Neural cell (in vitro differentiated cells): ENCODE results near the gene INPP4B. TPM values are rescaled to one million over a fixed set of nuclear protein-coding genes. Genes with fewer than 3 reads are reported as not detected.

Source experiments
- H2AFZ ChIP-seq: fragments of 200-600, 300-800 bp; sonication (generic), shearing (Covaris generic); 2 replicates; pipeline ENCODE4 v1.6.0; 2014; ENCODE audit warnings: low read depth, mild to moderate bottlenecking, antibody characterized with exemption, low read length, moderate library complexity
- H3F3A ChIP-seq: fragments of 200-600 bp; shearing (Covaris generic); 2 replicates; pipeline ENCODE4 v1.6.1; 2016; ENCODE audit warnings: mild to moderate bottlenecking, moderate library complexity, mixed read lengths, antibody characterized with exemption, low read length; ENCODE audit not compliant: insufficient read depth, poor library complexity, severe bottlenecking
- H3K27ac ChIP-seq: fragments of 200-600, 300-800 bp; sonication (generic), shearing (Covaris generic); 2 replicates; pipeline ENCODE4 v1.5.1; 2014; ENCODE audit warnings: mild to moderate bottlenecking, low read length, moderate library complexity
- H3K27me3 ChIP-seq: fragments of 300-800, 200-600 bp; sonication (generic), shearing (Covaris generic); 2 replicates; pipeline ENCODE4 v1.6.0; 2014; ENCODE audit warnings: mild to moderate bottlenecking, low read depth, low read length, moderate library complexity; ENCODE audit not compliant: insufficient read depth
- H3K36me3 ChIP-seq: fragments of 300-800, 200-600 bp; sonication (generic), shearing (Covaris generic); 2 replicates; pipeline ENCODE4 v1.5.1; 2014; ENCODE audit warnings: mild to moderate bottlenecking, antibody characterized with exemption, low read length, moderate library complexity; ENCODE audit not compliant: insufficient read depth
- H3K4me2 ChIP-seq: fragments of 300-800, 200-600 bp; sonication (generic), shearing (Covaris generic); 2 replicates; pipeline ENCODE4 v1.6.0; 2014; ENCODE audit warnings: mild to moderate bottlenecking, low read length
- H3K4me3 ChIP-seq: fragments of 300-800, 200-600 bp; sonication (generic), shearing (Covaris generic); 2 replicates; pipeline ENCODE4 v1.5.1; 2014; ENCODE audit warnings: mild to moderate bottlenecking, low read length, moderate library complexity
- H3K79me2 ChIP-seq: fragments of 200-600 bp; shearing (Covaris generic); replicated peaks from 2 replicates; pipeline ENCODE4 v1.6.0; 2014; ENCODE audit warnings: mild to moderate bottlenecking, low read length, moderate library complexity; ENCODE audit not compliant: insufficient read depth
- H3K9ac ChIP-seq: fragments of 300-800, 200-600 bp; sonication (generic), shearing (Covaris generic); 2 replicates; pipeline ENCODE4 v1.6.1; 2016; ENCODE audit warnings: mild to moderate bottlenecking, low read length, mixed read lengths
- H3K9me2 ChIP-seq: fragments of 200-600 bp; shearing (Covaris generic); 2 replicates; pipeline ENCODE4 v1.6.1; 2016; ENCODE audit warnings: mild to moderate bottlenecking, low read length, mixed read lengths; ENCODE audit not compliant: insufficient read depth
- H3K9me3 ChIP-seq: fragments of 200-600, 300-800 bp; sonication (generic), shearing (Covaris generic); 2 replicates; pipeline ENCODE4 v1.6.1; 2016; ENCODE audit warnings: mild to moderate bottlenecking, mixed run types, low read length, moderate library complexity, mixed read lengths
- H4K20me1 ChIP-seq: fragments of 200-600 bp; shearing (Covaris generic); 2 replicates; pipeline ENCODE4 v1.6.1; 2016; ENCODE audit warnings: mild to moderate bottlenecking, mixed run types; ENCODE audit not compliant: insufficient read depth
- EP300 ChIP-seq: fragments of 450-650 bp; conservative IDR thresholded peaks from 2 replicates; pipeline ENCODE4 v1.6.1; 2014; ENCODE audit warnings: antibody characterized with exemption, mild to moderate bottlenecking, moderate library complexity; ENCODE audit not compliant: poor library complexity, severe bottlenecking
- EZH2 ChIP-seq: fragments of 200-600, 300-800 bp; shearing (Covaris generic), sonication (generic); IDR thresholded peaks from 2 replicates; pipeline ENCODE4 v1.6.1; 2014; ENCODE audit warnings: antibody characterized with exemption, low read length, borderline replicate concordance, mild to moderate bottlenecking; ENCODE audit not compliant: insufficient read depth, poor library complexity, severe bottlenecking
- MXI1 ChIP-seq: fragments of 450-650 bp; conservative IDR thresholded peaks from 2 replicates; pipeline ENCODE4 v1.6.1; 2014; ENCODE audit warnings: antibody characterized with exemption, mild to moderate bottlenecking; ENCODE audit not compliant: poor library complexity, severe bottlenecking
- POLR2AphosphoS5 ChIP-seq: IDR thresholded peaks from 2 replicates; pipeline ENCODE4 v1.6.1; 2012
- RAD21 ChIP-seq: fragments of 450-650 bp; conservative IDR thresholded peaks from 2 replicates; pipeline ENCODE4 v1.6.1; 2014; ENCODE audit warnings: antibody characterized with exemption, mild to moderate bottlenecking, moderate library complexity
- SMC3 ChIP-seq: fragments of 450-650 bp; conservative IDR thresholded peaks from 2 replicates; pipeline ENCODE4 v1.6.1; 2014; ENCODE audit warnings: antibody characterized with exemption, mild to moderate bottlenecking, moderate library complexity; ENCODE audit not compliant: poor library complexity
- TAF1 ChIP-seq: IDR thresholded peaks from 2 replicates; pipeline ENCODE4 v1.6.1; 2012; ENCODE audit warnings: low read depth
- polyA plus RNA-seq: library from polyadenylated mRNA; depleted of rRNA; stranded (reverse); fragments of >200 nt; gene quantifications from 2 replicates; pipeline ENCODE4 v1.2.3, GENCODE V29; 2014
- TF ChIP-seq, protein P1 (sequence below): IDR thresholded peaks from 2 replicates; pipeline ENCODE4 v1.6.1; 2012; ENCODE audit warnings: borderline replicate concordance
- TF ChIP-seq, protein P2 (sequence below): fragments of 450-650 bp; IDR thresholded peaks from 2 replicates; pipeline ENCODE4 v1.5.1; 2014; ENCODE audit warnings: antibody characterized with exemption, mild to moderate bottlenecking, moderate library complexity; ENCODE audit not compliant: poor library complexity, severe bottlenecking

The INPP4B gene
- polyA plus RNA-seq, 1 donor from 2014 or later, result 0.30 TPM

GRCh38 chr4:142452161-142452855 lies 393.8 kb downstream of the INPP4B start:
- Histone ChIP-seq H3K4me3 (no peak overlapping the region), H2AFZ (no peak overlapping the region), H3K27me3 (no peaks in the 10 kb centered on the region), H4K20me1 (no peaks in the 10 kb centered on the region), H3K9me3 (no peaks in the 10 kb centered on the region), H3F3A (no peaks in the 10 kb centered on the region), H3K9ac (no peak overlapping the region), H3K27ac (no peak overlapping the region), H3K9me2 (no peaks in the 10 kb centered on the region), H3K36me3 (no peaks in the 10 kb centered on the region), H3K79me2 (no peaks in the 10 kb centered on the region), H3K4me2 (no peak overlapping the region)
- TF ChIP-seq TAF1 (no peak), RAD21 (no peak), POLR2AphosphoS5 (no peak), EZH2 (no peak)
- TF ChIP-seq, protein P1, sequence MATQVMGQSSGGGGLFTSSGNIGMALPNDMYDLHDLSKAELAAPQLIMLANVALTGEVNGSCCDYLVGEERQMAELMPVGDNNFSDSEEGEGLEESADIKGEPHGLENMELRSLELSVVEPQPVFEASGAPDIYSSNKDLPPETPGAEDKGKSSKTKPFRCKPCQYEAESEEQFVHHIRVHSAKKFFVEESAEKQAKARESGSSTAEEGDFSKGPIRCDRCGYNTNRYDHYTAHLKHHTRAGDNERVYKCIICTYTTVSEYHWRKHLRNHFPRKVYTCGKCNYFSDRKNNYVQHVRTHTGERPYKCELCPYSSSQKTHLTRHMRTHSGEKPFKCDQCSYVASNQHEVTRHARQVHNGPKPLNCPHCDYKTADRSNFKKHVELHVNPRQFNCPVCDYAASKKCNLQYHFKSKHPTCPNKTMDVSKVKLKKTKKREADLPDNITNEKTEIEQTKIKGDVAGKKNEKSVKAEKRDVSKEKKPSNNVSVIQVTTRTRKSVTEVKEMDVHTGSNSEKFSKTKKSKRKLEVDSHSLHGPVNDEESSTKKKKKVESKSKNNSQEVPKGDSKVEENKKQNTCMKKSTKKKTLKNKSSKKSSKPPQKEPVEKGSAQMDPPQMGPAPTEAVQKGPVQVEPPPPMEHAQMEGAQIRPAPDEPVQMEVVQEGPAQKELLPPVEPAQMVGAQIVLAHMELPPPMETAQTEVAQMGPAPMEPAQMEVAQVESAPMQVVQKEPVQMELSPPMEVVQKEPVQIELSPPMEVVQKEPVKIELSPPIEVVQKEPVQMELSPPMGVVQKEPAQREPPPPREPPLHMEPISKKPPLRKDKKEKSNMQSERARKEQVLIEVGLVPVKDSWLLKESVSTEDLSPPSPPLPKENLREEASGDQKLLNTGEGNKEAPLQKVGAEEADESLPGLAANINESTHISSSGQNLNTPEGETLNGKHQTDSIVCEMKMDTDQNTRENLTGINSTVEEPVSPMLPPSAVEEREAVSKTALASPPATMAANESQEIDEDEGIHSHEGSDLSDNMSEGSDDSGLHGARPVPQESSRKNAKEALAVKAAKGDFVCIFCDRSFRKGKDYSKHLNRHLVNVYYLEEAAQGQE, result no peak
- TF ChIP-seq, protein P2, sequence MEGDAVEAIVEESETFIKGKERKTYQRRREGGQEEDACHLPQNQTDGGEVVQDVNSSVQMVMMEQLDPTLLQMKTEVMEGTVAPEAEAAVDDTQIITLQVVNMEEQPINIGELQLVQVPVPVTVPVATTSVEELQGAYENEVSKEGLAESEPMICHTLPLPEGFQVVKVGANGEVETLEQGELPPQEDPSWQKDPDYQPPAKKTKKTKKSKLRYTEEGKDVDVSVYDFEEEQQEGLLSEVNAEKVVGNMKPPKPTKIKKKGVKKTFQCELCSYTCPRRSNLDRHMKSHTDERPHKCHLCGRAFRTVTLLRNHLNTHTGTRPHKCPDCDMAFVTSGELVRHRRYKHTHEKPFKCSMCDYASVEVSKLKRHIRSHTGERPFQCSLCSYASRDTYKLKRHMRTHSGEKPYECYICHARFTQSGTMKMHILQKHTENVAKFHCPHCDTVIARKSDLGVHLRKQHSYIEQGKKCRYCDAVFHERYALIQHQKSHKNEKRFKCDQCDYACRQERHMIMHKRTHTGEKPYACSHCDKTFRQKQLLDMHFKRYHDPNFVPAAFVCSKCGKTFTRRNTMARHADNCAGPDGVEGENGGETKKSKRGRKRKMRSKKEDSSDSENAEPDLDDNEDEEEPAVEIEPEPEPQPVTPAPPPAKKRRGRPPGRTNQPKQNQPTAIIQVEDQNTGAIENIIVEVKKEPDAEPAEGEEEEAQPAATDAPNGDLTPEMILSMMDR, result no peak

DNA sequence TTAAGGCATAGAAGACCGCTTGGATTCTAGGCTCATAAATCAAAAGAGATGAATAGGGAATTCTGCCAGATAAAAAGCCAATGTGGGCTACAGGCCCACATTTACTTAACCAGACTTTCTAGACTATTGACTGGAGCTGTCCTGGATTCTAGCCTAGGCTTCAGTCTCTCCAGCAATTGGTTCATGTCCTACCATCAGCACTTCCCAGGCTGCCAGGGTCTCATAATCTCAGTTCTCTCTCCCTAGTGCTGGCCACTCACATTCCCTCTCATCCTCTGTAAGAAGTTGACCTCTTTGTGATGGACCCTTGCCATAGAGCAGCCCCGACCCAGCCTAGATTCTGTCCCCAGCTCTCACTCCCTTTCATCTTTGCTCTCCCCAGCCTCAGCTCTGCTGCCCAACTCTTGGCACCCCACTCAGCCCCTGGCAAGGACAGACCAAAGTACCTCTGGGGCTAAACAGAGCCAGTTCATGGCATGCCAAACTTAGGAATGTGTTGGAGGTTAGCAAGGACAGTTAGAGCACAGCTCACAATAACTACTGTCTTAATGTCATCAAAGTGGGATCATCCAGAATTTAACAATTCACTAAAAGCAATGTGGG lies 396.2 kb downstream of the INPP4B start:
- Histone ChIP-seq H3K36me3 (no peaks in the 10 kb centered on the region), H3K9me2 (no peaks in the 10 kb centered on the region), H3K9ac (no peak overlapping the region), H2AFZ (no peak overlapping the region), H3K4me2 (no peak overlapping the region), H3K4me3 (no peak overlapping the region), H3K27ac (no peak overlapping the region), H3K79me2 (no peaks in the 10 kb centered on the region), H3K27me3 (no peaks in the 10 kb centered on the region), H4K20me1 (no peaks in the 10 kb centered on the region), H3K9me3 (no peaks in the 10 kb centered on the region), H3F3A (no peaks in the 10 kb centered on the region)
- TF ChIP-seq SMC3 (no peak), EP300 (no peak), MXI1 (no peak)
- TF ChIP-seq, protein P1, result no peak
